GM18861 (cell line): ENCODE results near the gene KCNF1.

ENCODE experiments used
- ATAC-seq: cut with Tn5 transposase; IDR thresholded peaks from one replicate; pipeline ENCODE4 v1.9.1; 2021; ENCODE audit not compliant: unreplicated experiment

The KCNF1 gene

GRCh38 chr2:10918661-10919409 is 7.1 kb downstream of the KCNF1 start:
- ATAC-seq = no peak

- ATAC-seq = no peak
Measured at GRCh38 chr2:10919410-10919770, 7.7 kb downstream of the KCNF1 start.

GRCh38 chr2:10919771-10920621 is 8.3 kb downstream of the KCNF1 start:
- ATAC-seq = no peak

GRCh38 chr2:10920764-10921388 is 9.1 kb downstream of the KCNF1 start:
- no peak for ATAC-seq

- no peak for ATAC-seq
Measured at GRCh38 chr2:10921525-10921924, 9.8 kb downstream of the KCNF1 start.

GRCh38 chr2:10922307-10923007 is 10.7 kb downstream of the KCNF1 start:
- no peak for ATAC-seq

- ATAC-seq = no peak
Measured at GRCh38 chr2:10923008-10923375, 11.3 kb downstream of the KCNF1 start.

GRCh38 chr2:10923965-10924364 is 12.2 kb downstream of the KCNF1 start:
- ATAC-seq = no peak

GRCh38 chr2:10924441-10924840 is 12.7 kb downstream of the KCNF1 start:
- ATAC-seq = no peak

GRCh38 chr2:10924859-10925258 is 13.1 kb downstream of the KCNF1 start:
- no peak for ATAC-seq

GRCh38 chr2:10926191-10926820 is 14.6 kb downstream of the KCNF1 start:
- ATAC-seq = no peak

GRCh38 chr2:10930721-10931516 is 19.2 kb downstream of the KCNF1 start:
- ATAC-seq = no peak

- no peak for ATAC-seq
Measured at GRCh38 chr2:10931710-10932255, 20.0 kb downstream of the KCNF1 start.

- no peak for ATAC-seq
Measured at GRCh38 chr2:10932345-10933151, 20.8 kb downstream of the KCNF1 start.

GRCh38 chr2:10933700-10934225 is 22.0 kb downstream of the KCNF1 start:
- ATAC-seq = no peak

- no peak for ATAC-seq
Measured at GRCh38 chr2:10934308-10934978, 22.7 kb downstream of the KCNF1 start.

GRCh38 chr2:10934979-10935350 is 23.2 kb downstream of the KCNF1 start:
- no peak for ATAC-seq

- no peak for ATAC-seq
Measured at GRCh38 chr2:10935366-10935918, 23.7 kb downstream of the KCNF1 start.
